HepG2 (cell line): ENCODE measurements around the gene LILRB5. TPM values are rescaled to one million over a fixed set of nuclear protein-coding genes. Genes with fewer than 3 reads are reported as not detected.

Source experiments
- ARHGAP35 ChIP-seq: sonication (generic); formaldehyde crosslinking; IDR thresholded peaks from 2 replicates; pipeline ENCODE4 v1.9.0; 2022; ENCODE audit warnings: mild to moderate bottlenecking, inconsistent platforms, moderate library complexity, missing genetic modification reagents, borderline replicate concordance
- DNMT3B ChIP-seq: conservative IDR thresholded peaks from 2 replicates; pipeline ENCODE4 v1.6.1; 2016; ENCODE audit warnings: missing biosample characterization, control low read depth
- GZF1 ChIP-seq: sonication (generic); formaldehyde crosslinking; IDR thresholded peaks from 2 replicates; pipeline ENCODE4 v1.5.1; 2020; ENCODE audit warnings: mild to moderate bottlenecking, missing genetic modification reagents
- MAZ ChIP-seq, 2 experiments: sonication (generic) in 1 of 2; formaldehyde crosslinking in 1 of 2; IDR thresholded peaks; 2 replicates each; pipeline versions ENCODE4 v1.5.0 to v1.6.1; 2012 to 2020; ENCODE audit warnings: low read depth in 2 of 2, mild to moderate bottlenecking in 2 of 2, borderline replicate concordance in 1 of 2, improper control_type of control experiment in 1 of 2, low read length in 1 of 2, missing genetic modification reagents in 1 of 2, moderate library complexity in 1 of 2
- MED1 ChIP-seq: sonication (generic); formaldehyde crosslinking; IDR thresholded peaks from 2 replicates; pipeline ENCODE4 v1.4.0; 2020; ENCODE audit warnings: missing genetic modification reagents
- WIZ ChIP-seq: sonication (generic); formaldehyde crosslinking; IDR thresholded peaks from 2 replicates; pipeline ENCODE4 v1.5.1; 2020; ENCODE audit warnings: mild to moderate bottlenecking, missing genetic modification reagents
- ZFP62 ChIP-seq: sonication (generic); formaldehyde crosslinking; IDR thresholded peaks from 2 replicates; pipeline ENCODE4 v1.4.0; 2020; ENCODE audit warnings: missing genetic modification reagents
- ZNF260 ChIP-seq: sonication (generic); formaldehyde crosslinking; IDR thresholded peaks from 2 replicates; pipeline ENCODE4 v1.4.0; 2020; ENCODE audit warnings: missing genetic modification reagents, low read depth, mild to moderate bottlenecking, borderline replicate concordance
- ZNF296 ChIP-seq: sonication (generic); formaldehyde crosslinking; conservative IDR thresholded peaks from 2 replicates; pipeline ENCODE4 v1.5.0; 2020; ENCODE audit warnings: mild to moderate bottlenecking, missing genetic modification reagents
- ZNF788 ChIP-seq: sonication (generic); formaldehyde crosslinking; IDR thresholded peaks from 2 replicates; pipeline ENCODE4 v1.5.0; 2020; ENCODE audit warnings: mild to moderate bottlenecking, missing genetic modification reagents, borderline replicate concordance
- ZSCAN30 ChIP-seq: sonication (generic); formaldehyde crosslinking; IDR thresholded peaks from 2 replicates; pipeline ENCODE4 v1.5.0; 2020; ENCODE audit warnings: mild to moderate bottlenecking, missing genetic modification reagents
- ZZZ3 ChIP-seq: sonication (generic); formaldehyde crosslinking; IDR thresholded peaks from 2 replicates; pipeline ENCODE4 v1.4.0; 2020; ENCODE audit warnings: missing genetic modification reagents, mild to moderate bottlenecking, borderline replicate concordance
- polyA plus RNA-seq, 8 experiments: library from polyadenylated mRNA; depleted of rRNA in 3 of 8; stranded (reverse) in 7 of 8; unstranded in 1 of 8; fragments of >200 nt; fragmentation: Illumina TruSeq in 4 of 8; extraction: Trizol in 4 of 8; gene quantifications; 2 replicates each; pipeline versions ENCODE4 v1.2.1 to v1.2.3, GENCODE V29; 2011 to 2016; ENCODE audit warnings: low read depth in 4 of 8, missing spikeins in 1 of 8, mixed read lengths in 1 of 8; ENCODE audit not compliant: insufficient read depth in 1 of 8
- total RNA-seq, 5 experiments: library from RNA; depleted of rRNA; stranded (reverse); fragments of >200 nt; fragmentation: Illumina TruSeq; extraction: Trizol; gene quantifications; 2 replicates each; pipeline ENCODE4 v1.2.3, GENCODE V29; 2016; ENCODE audit warnings: low read depth in 1 of 5
- TF ChIP-seq, protein P1 (sequence below), 2 experiments: fragments of 450-650 bp in 1 of 2; sonication (generic) in 1 of 2; formaldehyde crosslinking in 1 of 2; IDR thresholded peaks; 2 replicates each; pipeline versions ENCODE4 v1.6.1 to v1.8.0; 2016 to 2022; ENCODE audit warnings: antibody characterized with exemption in 1 of 2, mild to moderate bottlenecking in 1 of 2, missing genetic modification reagents in 1 of 2
- TF ChIP-seq, protein P2 (sequence below): sonication (generic); formaldehyde crosslinking; IDR thresholded peaks from 2 replicates; pipeline ENCODE4 v1.8.1; 2023; ENCODE audit warnings: mild to moderate bottlenecking, missing genetic modification reagents, borderline replicate concordance
- TF ChIP-seq, protein P3 (sequence below): IDR thresholded peaks from 2 replicates; pipeline ENCODE4 v1.4.0; 2020; ENCODE audit warnings: mild to moderate bottlenecking, missing genetic modification reagents

The LILRB5 gene
- total and polyA plus RNA-seq, 2 of the 13 experiments (the other 11 are each of a cell fraction or from before 2014, with no cell fraction given), result not detected

DNA sequence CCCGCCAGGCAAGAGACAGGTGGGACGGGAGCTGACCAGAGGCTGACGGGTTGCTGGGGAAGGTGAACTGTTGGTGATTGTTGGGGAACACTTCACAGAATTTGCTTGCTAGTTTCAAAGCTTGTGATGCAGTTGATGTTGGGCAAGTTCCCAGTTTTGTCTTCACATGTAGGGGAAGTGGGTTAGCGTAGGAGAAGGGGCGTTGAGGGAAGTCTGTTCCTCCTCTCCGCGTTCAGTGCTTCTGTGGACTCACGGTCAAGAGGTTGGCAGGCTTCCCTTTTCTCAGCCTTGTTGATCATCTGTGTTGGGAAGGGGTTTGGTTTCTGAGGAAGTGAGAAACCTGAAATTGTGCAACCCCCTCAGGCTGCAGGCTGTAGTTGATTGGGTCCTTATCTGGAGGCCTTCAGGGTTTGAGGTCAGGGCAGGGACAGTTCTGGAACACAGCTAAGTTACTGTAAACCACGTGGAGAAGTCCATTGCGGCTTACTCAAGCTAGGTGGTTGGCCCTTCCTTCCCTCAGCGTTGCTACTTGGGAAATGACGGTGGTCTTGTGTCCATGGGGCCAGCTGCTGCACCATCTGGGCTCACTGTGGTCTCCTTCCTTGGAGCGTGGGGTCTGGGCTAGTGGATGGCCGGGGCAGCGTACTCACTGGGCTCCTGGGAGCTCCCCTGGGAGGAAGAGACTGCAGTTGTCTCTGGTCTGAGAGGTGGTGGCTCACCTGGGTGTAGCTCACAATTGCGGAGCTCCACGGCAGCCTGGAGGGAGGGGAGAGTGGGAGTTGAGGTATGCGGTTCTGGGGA lies 48.9 kb downstream of the LILRB5 start (continued):
- TF ChIP-seq, protein P1, sequence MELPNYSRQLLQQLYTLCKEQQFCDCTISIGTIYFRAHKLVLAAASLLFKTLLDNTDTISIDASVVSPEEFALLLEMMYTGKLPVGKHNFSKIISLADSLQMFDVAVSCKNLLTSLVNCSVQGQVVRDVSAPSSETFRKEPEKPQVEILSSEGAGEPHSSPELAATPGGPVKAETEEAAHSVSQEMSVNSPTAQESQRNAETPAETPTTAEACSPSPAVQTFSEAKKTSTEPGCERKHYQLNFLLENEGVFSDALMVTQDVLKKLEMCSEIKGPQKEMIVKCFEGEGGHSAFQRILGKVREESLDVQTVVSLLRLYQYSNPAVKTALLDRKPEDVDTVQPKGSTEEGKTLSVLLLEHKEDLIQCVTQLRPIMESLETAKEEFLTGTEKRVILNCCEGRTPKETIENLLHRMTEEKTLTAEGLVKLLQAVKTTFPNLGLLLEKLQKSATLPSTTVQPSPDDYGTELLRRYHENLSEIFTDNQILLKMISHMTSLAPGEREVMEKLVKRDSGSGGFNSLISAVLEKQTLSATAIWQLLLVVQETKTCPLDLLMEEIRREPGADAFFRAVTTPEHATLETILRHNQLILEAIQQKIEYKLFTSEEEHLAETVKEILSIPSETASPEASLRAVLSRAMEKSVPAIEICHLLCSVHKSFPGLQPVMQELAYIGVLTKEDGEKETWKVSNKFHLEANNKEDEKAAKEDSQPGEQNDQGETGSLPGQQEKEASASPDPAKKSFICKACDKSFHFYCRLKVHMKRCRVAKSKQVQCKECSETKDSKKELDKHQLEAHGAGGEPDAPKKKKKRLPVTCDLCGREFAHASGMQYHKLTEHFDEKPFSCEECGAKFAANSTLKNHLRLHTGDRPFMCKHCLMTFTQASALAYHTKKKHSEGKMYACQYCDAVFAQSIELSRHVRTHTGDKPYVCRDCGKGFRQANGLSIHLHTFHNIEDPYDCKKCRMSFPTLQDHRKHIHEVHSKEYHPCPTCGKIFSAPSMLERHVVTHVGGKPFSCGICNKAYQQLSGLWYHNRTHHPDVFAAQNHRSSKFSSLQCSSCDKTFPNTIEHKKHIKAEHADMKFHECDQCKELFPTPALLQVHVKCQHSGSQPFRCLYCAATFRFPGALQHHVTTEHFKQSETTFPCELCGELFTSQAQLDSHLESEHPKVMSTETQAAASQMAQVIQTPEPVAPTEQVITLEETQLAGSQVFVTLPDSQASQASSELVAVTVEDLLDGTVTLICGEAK (IDR thresholded peaks at IDR 0.05), result no peak
- TF ChIP-seq, protein P1 (CRISPR knock-in tag; IDR thresholded peaks at IDR 0.05), result peak; percentile 52; the same call in 1 of the 2 replicates
- TF ChIP-seq ARHGAP35 (CRISPR knock-in tag) (no peak), GZF1 (CRISPR knock-in tag) (no peak), ZNF788 (peak; percentile 41; the same call in 1 of the 2 replicates), DNMT3B (no peak), MAZ (IDR thresholded peaks at IDR 0.05; ENCODE audit: borderline replicate concordance, low read depth, low read length) (no peak), MAZ (CRISPR knock-in tag; IDR thresholded peaks at IDR 0.05; ENCODE audit: low read depth) (peak; percentile 36; the same call in 1 of the 2 replicates), MED1 (CRISPR knock-in tag) (0 out of 2 replicates have a peak, but pooled peaks have one; percentile 40), ZZZ3 (CRISPR knock-in tag) (no peak), ZNF296 (CRISPR knock-in tag) (no peak), WIZ (CRISPR knock-in tag) (no peak), ZNF260 (CRISPR knock-in tag) (no peak), ZFP62 (CRISPR knock-in tag) (no peak), ZSCAN30 (CRISPR knock-in tag) (no peak)
- TF ChIP-seq, protein P2, sequence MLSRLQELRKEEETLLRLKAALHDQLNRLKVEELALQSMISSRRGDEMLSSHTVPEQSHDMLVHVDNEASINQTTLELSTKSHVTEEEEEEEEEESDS (CRISPR knock-in tag), result no peak
- TF ChIP-seq, protein P3, sequence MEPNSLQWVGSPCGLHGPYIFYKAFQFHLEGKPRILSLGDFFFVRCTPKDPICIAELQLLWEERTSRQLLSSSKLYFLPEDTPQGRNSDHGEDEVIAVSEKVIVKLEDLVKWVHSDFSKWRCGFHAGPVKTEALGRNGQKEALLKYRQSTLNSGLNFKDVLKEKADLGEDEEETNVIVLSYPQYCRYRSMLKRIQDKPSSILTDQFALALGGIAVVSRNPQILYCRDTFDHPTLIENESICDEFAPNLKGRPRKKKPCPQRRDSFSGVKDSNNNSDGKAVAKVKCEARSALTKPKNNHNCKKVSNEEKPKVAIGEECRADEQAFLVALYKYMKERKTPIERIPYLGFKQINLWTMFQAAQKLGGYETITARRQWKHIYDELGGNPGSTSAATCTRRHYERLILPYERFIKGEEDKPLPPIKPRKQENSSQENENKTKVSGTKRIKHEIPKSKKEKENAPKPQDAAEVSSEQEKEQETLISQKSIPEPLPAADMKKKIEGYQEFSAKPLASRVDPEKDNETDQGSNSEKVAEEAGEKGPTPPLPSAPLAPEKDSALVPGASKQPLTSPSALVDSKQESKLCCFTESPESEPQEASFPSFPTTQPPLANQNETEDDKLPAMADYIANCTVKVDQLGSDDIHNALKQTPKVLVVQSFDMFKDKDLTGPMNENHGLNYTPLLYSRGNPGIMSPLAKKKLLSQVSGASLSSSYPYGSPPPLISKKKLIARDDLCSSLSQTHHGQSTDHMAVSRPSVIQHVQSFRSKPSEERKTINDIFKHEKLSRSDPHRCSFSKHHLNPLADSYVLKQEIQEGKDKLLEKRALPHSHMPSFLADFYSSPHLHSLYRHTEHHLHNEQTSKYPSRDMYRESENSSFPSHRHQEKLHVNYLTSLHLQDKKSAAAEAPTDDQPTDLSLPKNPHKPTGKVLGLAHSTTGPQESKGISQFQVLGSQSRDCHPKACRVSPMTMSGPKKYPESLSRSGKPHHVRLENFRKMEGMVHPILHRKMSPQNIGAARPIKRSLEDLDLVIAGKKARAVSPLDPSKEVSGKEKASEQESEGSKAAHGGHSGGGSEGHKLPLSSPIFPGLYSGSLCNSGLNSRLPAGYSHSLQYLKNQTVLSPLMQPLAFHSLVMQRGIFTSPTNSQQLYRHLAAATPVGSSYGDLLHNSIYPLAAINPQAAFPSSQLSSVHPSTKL (CRISPR knock-in tag), result no peak
